Neural cell (in vitro differentiated cells): ENCODE data around the gene PAFAH2. TPM values are rescaled to one million over a fixed set of nuclear protein-coding genes. Genes with fewer than 3 reads are reported as not detected.

ENCODE experiments used
- H2AFZ ChIP-seq: fragments of 200-600, 300-800 bp; sonication (generic), shearing (Covaris generic); 2 replicates; pipeline ENCODE4 v1.6.0; 2014; ENCODE audit warnings: low read depth, mild to moderate bottlenecking, antibody characterized with exemption, low read length, moderate library complexity
- H3F3A ChIP-seq: fragments of 200-600 bp; shearing (Covaris generic); 2 replicates; pipeline ENCODE4 v1.6.1; 2016; ENCODE audit warnings: mild to moderate bottlenecking, moderate library complexity, mixed read lengths, antibody characterized with exemption, low read length; ENCODE audit not compliant: insufficient read depth, poor library complexity, severe bottlenecking
- H3K27ac ChIP-seq: fragments of 200-600, 300-800 bp; sonication (generic), shearing (Covaris generic); 2 replicates; pipeline ENCODE4 v1.5.1; 2014; ENCODE audit warnings: mild to moderate bottlenecking, low read length, moderate library complexity
- H3K27me3 ChIP-seq: fragments of 300-800, 200-600 bp; sonication (generic), shearing (Covaris generic); 2 replicates; pipeline ENCODE4 v1.6.0; 2014; ENCODE audit warnings: mild to moderate bottlenecking, low read depth, low read length, moderate library complexity; ENCODE audit not compliant: insufficient read depth
- H3K36me3 ChIP-seq: fragments of 300-800, 200-600 bp; sonication (generic), shearing (Covaris generic); 2 replicates; pipeline ENCODE4 v1.5.1; 2014; ENCODE audit warnings: mild to moderate bottlenecking, antibody characterized with exemption, low read length, moderate library complexity; ENCODE audit not compliant: insufficient read depth
- H3K4me2 ChIP-seq: fragments of 300-800, 200-600 bp; sonication (generic), shearing (Covaris generic); 2 replicates; pipeline ENCODE4 v1.6.0; 2014; ENCODE audit warnings: mild to moderate bottlenecking, low read length
- H3K4me3 ChIP-seq: fragments of 300-800, 200-600 bp; sonication (generic), shearing (Covaris generic); 2 replicates; pipeline ENCODE4 v1.5.1; 2014; ENCODE audit warnings: mild to moderate bottlenecking, low read length, moderate library complexity
- H3K79me2 ChIP-seq: fragments of 200-600 bp; shearing (Covaris generic); replicated peaks from 2 replicates; pipeline ENCODE4 v1.6.0; 2014; ENCODE audit warnings: mild to moderate bottlenecking, low read length, moderate library complexity; ENCODE audit not compliant: insufficient read depth
- H3K9ac ChIP-seq: fragments of 300-800, 200-600 bp; sonication (generic), shearing (Covaris generic); 2 replicates; pipeline ENCODE4 v1.6.1; 2016; ENCODE audit warnings: mild to moderate bottlenecking, low read length, mixed read lengths
- H3K9me2 ChIP-seq: fragments of 200-600 bp; shearing (Covaris generic); 2 replicates; pipeline ENCODE4 v1.6.1; 2016; ENCODE audit warnings: mild to moderate bottlenecking, low read length, mixed read lengths; ENCODE audit not compliant: insufficient read depth
- H3K9me3 ChIP-seq: fragments of 200-600, 300-800 bp; sonication (generic), shearing (Covaris generic); 2 replicates; pipeline ENCODE4 v1.6.1; 2016; ENCODE audit warnings: mild to moderate bottlenecking, mixed run types, low read length, moderate library complexity, mixed read lengths
- H4K20me1 ChIP-seq: fragments of 200-600 bp; shearing (Covaris generic); 2 replicates; pipeline ENCODE4 v1.6.1; 2016; ENCODE audit warnings: mild to moderate bottlenecking, mixed run types; ENCODE audit not compliant: insufficient read depth
- CTCF ChIP-seq: fragments of 450-650 bp; IDR thresholded peaks from 2 replicates; pipeline ENCODE4 v1.5.1; 2014; ENCODE audit warnings: antibody characterized with exemption, mild to moderate bottlenecking, moderate library complexity; ENCODE audit not compliant: poor library complexity, severe bottlenecking
- EP300 ChIP-seq: fragments of 450-650 bp; conservative IDR thresholded peaks from 2 replicates; pipeline ENCODE4 v1.6.1; 2014; ENCODE audit warnings: antibody characterized with exemption, mild to moderate bottlenecking, moderate library complexity; ENCODE audit not compliant: poor library complexity, severe bottlenecking
- EZH2 ChIP-seq: fragments of 200-600, 300-800 bp; shearing (Covaris generic), sonication (generic); IDR thresholded peaks from 2 replicates; pipeline ENCODE4 v1.6.1; 2014; ENCODE audit warnings: antibody characterized with exemption, low read length, borderline replicate concordance, mild to moderate bottlenecking; ENCODE audit not compliant: insufficient read depth, poor library complexity, severe bottlenecking
- MXI1 ChIP-seq: fragments of 450-650 bp; conservative IDR thresholded peaks from 2 replicates; pipeline ENCODE4 v1.6.1; 2014; ENCODE audit warnings: antibody characterized with exemption, mild to moderate bottlenecking; ENCODE audit not compliant: poor library complexity, severe bottlenecking
- POLR2AphosphoS5 ChIP-seq: IDR thresholded peaks from 2 replicates; pipeline ENCODE4 v1.6.1; 2012
- RAD21 ChIP-seq: fragments of 450-650 bp; conservative IDR thresholded peaks from 2 replicates; pipeline ENCODE4 v1.6.1; 2014; ENCODE audit warnings: antibody characterized with exemption, mild to moderate bottlenecking, moderate library complexity
- REST ChIP-seq: IDR thresholded peaks from 2 replicates; pipeline ENCODE4 v1.6.1; 2012; ENCODE audit warnings: borderline replicate concordance
- SMC3 ChIP-seq: fragments of 450-650 bp; conservative IDR thresholded peaks from 2 replicates; pipeline ENCODE4 v1.6.1; 2014; ENCODE audit warnings: antibody characterized with exemption, mild to moderate bottlenecking, moderate library complexity; ENCODE audit not compliant: poor library complexity
- TAF1 ChIP-seq: IDR thresholded peaks from 2 replicates; pipeline ENCODE4 v1.6.1; 2012; ENCODE audit warnings: low read depth
- polyA plus RNA-seq: library from polyadenylated mRNA; depleted of rRNA; stranded (reverse); fragments of >200 nt; gene quantifications from 2 replicates; pipeline ENCODE4 v1.2.3, GENCODE V29; 2014

Gene PAFAH2
- polyA plus RNA-seq, 1 donor from 2014 or later: 7.9 TPM

- Histone ChIP-seq H3F3A (no peaks in the 10 kb centered on the region), H3K9me2 (no peaks in the 10 kb centered on the region), H3K9ac (no peak overlapping the region), H3K79me2 (no peaks in the 10 kb centered on the region), H3K9me3 (no peaks in the 10 kb centered on the region), H3K27ac (no peak overlapping the region), H3K4me2 (no peak overlapping the region), H3K4me3 (no peak overlapping the region), H3K27me3 (no peaks in the 10 kb centered on the region), H2AFZ (no peak overlapping the region), H3K36me3 (no peaks in the 10 kb centered on the region), H4K20me1 (no peaks in the 10 kb centered on the region)
- no peak for TF ChIP-seq TAF1
- no peak for TF ChIP-seq EZH2
- no peak for TF ChIP-seq EP300
- no peak for TF ChIP-seq MXI1
- no peak for TF ChIP-seq CTCF
- TF ChIP-seq SMC3: no peak
- TF ChIP-seq RAD21: no peak
- TF ChIP-seq POLR2AphosphoS5: no peak
- no peak for TF ChIP-seq REST
Observed at GRCh38 chr1:26028490-26028980, 30.7 kb upstream of the PAFAH2 start.

GRCh38 chr1:26027716-26028489 is 30.0 kb upstream of the PAFAH2 start:
- Histone ChIP-seq H3F3A (no peaks in the 10 kb centered on the region), H3K9ac (no peak overlapping the region), H3K79me2 (no peaks in the 10 kb centered on the region), H2AFZ (no peak overlapping the region), H3K9me2 (no peaks in the 10 kb centered on the region), H3K27me3 (no peaks in the 10 kb centered on the region), H3K9me3 (no peaks in the 10 kb centered on the region), H3K4me2 (no peak overlapping the region), H3K4me3 (no peak overlapping the region), H4K20me1 (no peaks in the 10 kb centered on the region), H3K36me3 (no peaks in the 10 kb centered on the region), H3K27ac (no peak overlapping the region)
- TF ChIP-seq CTCF (no peak), EP300 (no peak), RAD21 (no peak), POLR2AphosphoS5 (no peak)
